HG03039 (cell line): ENCODE measurements around the gene OLFM2.
"Not testable (repeated sequence)": the region's sequence is repeated elsewhere in the genome, so short reads cannot be mapped to it uniquely, and the experiment has no call there.

Source experiments
- ATAC-seq: cut with Tn5 transposase; IDR thresholded peaks from one replicate; pipeline ENCODE4 v1.9.1; 2021; ENCODE audit warnings: mild to moderate bottlenecking, moderate library complexity; ENCODE audit not compliant: unreplicated experiment

OLFM2 gene

DNA sequence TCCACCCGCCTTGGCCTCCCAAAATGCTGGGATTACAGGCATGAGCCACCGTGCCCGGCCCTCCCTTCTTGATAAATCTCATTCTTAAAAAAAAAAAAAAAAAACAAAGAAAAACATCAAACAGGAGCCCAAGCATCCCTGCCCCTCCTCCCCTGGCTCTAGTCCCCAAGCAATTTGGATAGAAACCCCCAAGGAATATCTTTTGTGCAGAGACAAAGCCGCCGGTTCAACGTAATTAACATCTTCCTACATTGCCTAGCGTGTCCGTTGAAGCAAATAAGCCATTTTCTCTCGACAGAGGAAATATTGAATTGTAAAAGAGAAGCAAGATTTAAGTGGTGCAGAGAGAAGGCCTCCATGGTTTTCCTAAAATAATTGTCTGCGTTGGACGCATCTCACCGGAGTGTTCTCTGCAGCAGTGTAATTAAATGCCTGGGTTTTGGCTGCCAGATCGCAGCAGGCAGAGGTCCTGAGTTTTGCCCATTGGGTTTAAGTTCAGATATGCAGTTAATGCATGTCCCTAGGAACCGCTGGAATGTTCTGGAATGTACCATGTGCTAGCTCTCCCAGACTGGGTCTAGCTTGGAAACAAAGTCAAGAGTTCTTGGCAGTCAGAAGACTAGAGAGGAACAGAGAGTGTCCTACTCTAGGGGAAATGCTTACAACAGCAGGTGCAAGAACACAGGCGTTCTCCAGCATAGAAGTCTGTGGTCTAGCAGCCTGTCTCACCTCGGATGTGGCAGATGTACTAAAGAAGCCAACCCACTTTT, 70.4 kb downstream of the OLFM2 start:
- no peak for ATAC-seq

DNA sequence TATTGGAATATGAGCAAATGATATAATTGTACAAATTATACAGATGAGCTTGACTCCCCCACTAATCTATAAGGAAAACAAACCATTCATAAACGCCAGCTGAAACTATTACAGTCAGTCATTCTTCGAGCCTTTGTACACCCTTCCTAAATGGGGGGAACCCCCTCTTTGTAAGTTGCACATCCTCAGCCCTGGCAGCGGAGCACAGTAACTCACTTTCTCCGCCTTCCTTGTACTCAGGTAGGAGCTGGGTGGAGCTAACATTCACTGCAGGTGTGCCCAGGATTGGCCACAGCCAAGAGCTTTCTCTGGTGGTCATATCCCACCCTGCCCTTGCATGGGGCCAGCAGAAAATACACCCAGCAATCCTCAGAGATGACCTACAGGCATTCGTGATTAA, 72.6 kb downstream of the OLFM2 start:
- no peak for ATAC-seq

DNA sequence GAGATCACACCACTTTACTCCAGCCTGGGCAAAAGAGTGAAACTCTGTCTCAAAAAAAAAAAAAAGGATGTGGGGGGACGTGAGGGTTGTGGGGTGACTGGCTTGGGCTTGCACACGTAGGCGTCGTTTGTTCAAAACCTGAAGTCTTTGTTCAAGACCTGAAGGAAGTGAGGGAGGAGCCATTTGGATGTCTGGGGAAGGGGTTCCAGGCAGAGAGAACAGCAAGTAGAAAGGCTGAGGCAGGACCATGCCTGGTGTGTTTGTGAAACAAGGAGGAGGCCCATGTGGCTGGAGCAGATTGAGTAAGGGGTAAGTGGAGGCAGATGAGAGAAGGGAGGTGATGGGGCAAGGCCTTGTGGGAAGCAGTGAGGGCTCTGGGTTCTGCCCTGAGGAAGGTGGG, 73.4 kb downstream of the OLFM2 start:
- ATAC-seq: no peak

DNA sequence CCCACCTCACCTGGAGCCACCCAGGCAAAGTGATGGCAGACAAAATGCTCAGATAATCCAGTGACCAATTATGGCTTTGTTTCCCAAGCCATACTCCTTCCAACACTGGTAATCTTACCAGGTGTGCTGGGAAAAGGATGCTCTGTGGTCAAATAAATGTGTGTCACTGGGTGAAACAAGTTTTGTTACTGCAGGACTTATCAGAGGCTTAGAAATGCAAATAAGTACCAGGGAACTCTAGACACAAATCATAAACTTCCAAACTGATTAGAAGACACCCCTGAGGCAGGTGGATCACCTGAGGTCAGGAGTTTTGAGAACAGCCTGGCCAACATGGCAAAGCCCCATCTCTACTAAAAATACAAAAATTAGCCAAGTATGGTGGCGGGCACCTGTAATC, 74.8 kb downstream of the OLFM2 start:
- no peak for ATAC-seq

DNA sequence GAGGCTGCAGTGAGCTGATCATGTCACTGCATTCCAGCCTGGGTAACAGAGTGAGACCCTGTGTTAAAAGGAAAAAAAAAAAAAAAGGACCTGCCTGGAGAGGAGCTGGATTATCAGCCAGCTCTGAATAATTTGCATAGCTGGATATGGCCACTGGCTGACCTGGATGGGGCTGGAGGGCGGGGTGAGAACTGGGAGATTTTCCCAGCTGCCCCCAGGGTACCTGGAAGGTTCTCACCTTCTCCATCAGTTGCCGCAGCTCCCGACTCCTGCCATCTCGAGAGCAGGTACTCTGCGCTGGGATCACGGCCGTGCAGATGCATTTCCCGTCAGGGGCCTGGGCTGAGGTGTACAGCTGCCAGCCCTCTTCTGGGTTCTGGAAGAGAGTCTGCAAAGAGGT, 75.9 kb downstream of the OLFM2 start:
- ATAC-seq: no peak

DNA sequence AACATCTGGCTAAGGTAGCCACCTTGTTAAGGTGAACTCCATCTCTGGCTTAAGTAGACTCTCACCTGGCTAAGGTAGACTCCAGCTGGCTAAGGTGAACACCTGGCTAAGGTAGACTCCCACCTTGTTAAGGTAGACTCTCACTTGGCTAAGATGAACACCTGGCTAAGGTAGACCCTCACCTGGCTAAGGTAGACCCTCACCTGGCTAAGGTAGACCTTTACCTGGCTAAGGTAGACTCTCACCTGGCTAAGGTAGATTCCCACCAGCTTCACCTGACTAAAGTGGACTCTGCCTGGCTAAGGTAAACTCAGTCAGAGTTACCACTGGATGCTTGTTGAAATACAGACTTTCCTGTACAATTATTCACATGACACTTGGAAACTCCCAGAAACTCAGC, 77.5 kb downstream of the OLFM2 start:
- ATAC-seq: no peak

DNA sequence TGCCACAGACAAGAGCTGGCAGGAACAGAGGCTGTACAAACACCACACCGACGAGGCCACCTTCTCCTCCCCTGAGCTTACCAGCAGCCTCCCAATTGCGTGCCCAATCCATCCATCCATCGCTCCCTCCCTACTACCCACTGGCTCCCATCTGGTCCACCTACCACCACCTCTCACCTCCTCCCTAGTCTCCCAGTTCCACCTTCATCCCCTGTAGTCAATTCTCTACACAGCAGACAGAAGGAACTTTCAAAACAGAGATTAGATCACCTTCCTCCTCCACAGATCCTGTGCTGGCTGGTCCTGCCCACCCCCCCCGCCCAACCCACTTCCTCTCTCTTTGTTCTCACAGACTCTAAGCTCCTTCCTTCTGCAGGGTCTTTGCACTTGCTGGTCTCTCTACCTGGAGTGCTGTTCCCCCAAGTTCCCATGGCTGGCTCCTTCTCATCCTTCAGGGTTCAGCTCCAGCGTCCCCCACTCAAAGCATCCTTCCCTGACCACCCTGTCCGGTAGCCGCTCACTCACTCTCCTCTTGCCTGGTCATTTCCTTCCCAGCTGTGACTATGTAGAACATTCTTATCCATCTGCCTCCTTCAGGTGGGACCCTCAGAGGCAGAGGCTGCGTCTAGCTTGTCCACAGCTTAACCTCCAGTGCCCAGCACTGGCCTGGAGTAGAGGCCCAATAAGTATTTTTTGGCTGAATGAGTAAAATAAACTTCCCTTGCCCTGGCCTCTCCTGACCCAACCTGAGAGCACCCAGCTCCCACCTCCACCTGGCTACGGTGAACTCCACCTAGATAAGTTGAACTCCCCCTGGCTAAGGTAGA, 78.2 kb downstream of the OLFM2 start:
- no peak for ATAC-seq

DNA sequence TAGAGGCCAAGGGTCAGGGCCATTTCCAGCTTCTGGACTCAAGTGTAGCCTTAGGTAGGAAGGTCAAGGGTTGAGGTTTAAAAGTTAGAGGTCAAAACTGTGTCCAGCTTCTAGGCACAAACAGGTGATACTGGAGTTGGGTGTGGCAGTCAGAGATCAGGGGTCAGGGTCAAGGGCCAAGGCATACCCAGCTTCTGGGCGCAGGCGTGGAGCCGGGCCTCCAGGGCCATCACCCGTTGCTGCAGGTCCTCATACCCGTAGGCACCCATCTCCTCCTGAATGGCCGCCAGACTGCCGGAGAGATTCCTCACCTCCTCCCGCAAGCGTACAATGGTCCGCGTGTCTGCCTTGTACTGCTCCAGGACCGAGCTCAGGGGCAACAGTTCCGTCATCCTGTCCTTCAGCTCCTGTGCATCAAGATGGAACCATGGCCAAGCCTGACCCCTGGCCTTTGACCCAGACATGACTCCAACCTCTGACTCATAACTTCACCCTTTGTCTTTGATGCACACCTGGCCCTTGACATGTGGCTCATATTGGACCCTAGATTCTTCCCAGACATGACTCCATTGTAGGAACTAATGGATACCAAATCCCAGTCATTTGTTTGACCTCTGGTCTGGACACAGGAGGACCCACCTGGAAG, 79.1 kb downstream of the OLFM2 start:
- no peak for ATAC-seq

DNA sequence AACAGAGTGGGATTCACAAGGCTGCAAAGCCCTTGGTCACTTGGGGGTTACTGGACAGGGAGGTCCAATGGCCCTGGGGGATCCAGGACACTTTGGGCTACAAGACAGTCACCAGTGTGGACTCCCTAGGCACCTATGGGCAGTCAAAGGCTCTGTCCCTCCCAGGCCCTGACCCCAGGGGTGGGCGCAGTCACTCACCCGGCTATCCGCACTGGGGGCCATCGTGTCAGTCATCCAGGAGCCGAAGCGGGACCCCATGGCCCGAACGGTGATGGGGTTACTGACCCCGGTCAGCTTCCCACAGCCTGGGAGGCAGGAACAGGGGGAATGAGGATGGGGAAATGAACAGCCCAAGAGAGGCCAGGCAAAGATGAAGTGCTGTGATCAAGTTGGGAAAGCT, 79.7 kb downstream of the OLFM2 start:
- ATAC-seq: no peak

DNA sequence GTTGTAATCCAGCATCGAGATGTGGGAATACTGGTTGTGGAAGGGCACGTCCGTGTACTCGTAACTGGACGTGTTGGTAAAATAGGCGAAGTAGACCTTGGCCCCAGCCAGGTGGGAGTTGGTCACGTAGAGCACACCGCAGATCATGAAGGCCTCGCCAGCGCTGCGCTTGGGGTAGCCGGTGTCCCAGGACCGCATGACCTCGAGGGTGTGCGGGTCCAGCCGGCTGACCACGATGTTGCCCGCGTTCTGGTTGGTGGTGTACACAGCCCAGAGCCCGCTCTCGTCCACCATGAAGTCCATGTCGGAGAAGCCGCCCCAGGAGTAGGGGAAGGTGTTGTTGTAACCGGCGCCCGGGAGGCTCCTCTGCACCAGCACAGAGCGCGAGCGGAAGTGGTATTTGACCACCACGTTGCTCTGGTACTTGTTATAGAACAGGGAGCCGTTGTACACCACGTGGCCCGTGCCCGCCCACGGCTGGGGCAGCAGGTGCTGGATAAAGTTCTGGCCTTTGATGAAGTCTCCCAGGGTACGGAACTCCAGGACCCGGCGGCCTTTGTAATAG, 82.0 kb downstream of the OLFM2 start:
- ATAC-seq: no peak

DNA sequence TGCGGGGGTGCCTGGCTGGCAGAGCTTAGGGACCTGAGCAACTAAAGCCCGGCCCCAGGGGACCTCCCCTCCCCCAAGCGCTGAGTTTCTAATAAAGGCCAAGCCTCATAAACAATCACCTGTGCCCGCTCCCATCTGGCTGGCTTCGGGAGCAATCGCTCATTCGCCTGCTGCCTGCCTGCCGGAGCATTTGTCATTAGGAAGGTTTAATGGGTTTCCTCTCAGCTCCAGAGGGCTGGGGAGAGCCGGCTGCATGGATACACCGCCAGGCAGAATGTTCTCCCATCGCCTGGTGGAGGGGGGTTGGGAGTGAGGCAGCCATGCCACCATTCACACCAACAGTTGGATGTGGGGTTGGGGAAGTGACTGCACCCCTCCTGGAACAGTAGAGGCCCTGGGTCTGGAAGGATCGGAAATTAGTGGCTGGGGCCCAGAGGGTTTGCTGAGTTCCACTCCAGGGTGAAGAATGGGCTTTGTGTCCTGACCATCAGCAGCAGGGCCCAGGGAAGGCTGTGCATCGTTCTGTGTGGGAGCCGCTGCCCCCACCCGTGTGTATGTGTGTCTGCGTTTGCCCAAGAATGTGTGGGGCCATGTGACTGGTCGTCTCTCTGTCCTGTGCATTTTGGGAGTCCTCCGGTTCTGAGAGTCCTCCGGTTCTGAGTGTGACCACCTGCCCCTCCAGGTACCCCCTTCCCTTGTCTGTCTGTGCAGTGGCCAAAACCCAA, 85.9 kb downstream of the OLFM2 start:
- no peak for ATAC-seq

DNA sequence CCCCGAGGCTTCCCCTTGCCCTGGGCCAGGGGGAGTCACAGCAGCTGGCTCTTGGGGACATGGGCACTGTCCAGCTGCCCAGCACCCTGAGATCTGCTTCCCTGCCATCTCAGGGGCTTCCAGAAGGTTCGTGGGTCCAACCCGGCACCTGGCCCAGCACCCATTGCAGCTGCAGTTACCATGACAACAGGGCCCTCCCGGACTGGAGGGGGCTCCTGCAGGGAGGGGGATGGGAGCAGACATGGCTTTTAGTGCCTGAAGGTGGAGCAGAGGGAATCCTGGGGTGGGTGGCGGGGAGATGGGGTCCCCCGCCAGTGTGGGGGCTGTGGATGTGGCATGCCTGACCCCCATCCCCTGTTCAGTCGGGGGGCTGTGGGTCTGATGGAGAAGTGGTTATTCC, 86.5 kb downstream of the OLFM2 start:
- ATAC-seq: no peak

DNA sequence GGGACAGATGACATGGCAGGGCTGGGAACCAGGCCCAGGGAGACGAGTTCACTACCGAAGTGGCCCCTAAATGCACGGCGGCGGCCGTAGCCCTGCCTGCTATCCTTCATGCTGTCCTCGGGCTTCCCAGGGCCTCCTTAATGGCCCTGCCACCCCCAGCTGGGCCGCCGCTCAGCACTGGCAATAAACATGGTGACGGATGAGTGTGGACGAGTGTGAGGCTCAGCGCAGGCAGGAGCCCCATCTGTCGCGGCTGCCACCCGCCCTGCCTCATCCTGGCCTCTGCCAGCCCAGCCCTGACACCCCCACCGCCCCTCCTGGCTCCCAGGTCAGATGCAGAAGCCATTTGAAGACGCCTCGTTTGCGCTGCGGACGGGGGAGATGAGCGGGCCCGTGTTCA, 87.6 kb downstream of the OLFM2 start:
- ATAC-seq: no peak

DNA sequence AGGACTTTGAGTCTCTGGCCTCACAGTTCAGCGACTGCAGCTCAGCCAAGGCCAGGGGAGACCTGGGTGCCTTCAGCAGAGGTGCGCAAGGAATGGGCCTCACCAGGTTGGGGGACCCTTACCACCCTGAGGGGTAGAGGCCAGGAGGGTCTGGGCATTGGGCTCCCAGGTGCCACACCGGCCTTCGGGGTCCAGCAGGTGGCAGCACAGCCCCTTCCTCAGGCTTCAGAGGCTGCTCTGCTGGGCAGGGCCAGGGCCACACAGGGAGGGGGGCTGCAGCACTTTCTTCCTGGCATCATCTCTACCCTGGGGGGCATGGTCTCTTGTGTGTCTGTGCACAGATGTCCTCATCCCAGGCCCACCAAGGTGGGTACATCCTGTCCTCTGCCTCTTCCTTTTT, 88.3 kb downstream of the OLFM2 start:
- ATAC-seq: no peak

DNA sequence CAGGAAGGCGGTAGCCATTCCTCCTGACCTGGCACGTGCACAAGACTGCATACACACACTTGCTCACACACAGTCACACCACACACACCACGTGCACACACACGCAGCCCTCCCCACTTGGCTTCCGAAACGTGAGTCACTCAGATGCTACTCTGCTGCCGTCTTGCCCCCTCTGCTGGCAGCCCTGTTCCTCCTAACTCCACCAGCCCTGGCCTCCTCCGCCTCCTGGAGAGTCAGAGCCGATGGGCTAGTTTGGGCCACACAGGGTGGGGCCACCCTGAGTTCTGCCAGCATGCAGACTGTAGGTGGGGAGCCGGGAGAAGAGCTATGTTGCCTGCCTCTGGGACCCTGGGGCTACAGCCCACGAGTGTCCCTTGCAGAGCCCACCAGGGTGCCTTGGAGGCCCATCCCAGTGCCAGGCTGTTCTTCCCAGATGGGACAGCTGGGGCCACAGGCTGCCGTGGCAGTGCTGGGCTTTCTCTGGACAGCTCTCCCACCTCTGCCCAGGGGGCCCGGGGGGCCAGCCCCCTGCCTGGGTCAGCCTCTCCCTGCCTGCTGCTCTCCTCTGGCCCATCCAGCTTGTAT, 89.1 kb downstream of the OLFM2 start:
- ATAC-seq: no peak

DNA sequence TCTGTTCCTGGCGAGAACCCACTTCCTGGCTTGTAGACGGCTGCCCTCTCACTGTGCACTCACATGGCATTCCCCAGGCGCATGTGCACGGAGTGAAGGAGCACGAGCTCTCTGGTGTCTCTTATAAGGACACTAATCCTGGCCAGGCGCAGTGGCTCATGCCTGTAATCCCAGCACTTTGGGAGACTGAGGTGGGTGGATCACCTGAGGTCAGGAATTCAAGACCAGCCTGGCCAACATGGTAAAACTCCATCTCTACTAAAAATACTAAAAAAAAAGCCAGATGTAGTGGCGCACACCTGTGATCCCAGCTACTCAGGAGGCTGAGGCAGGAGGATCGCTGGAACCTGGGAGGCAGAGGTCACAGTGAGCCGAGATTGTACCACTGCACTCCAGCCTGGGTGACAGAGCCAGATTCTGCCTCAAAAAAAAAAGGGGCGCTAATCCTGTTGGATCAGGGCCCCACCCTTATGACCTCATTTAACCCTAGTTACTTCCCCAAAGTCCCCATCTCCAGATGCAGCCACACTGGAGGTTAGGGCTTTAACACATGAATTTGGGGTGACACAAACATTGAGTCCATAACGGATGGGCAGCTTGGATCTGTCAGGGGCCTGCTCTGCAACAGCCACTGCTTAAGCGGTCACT, 92.6 kb downstream of the OLFM2 start:
- ATAC-seq: not testable (repeated sequence)

DNA sequence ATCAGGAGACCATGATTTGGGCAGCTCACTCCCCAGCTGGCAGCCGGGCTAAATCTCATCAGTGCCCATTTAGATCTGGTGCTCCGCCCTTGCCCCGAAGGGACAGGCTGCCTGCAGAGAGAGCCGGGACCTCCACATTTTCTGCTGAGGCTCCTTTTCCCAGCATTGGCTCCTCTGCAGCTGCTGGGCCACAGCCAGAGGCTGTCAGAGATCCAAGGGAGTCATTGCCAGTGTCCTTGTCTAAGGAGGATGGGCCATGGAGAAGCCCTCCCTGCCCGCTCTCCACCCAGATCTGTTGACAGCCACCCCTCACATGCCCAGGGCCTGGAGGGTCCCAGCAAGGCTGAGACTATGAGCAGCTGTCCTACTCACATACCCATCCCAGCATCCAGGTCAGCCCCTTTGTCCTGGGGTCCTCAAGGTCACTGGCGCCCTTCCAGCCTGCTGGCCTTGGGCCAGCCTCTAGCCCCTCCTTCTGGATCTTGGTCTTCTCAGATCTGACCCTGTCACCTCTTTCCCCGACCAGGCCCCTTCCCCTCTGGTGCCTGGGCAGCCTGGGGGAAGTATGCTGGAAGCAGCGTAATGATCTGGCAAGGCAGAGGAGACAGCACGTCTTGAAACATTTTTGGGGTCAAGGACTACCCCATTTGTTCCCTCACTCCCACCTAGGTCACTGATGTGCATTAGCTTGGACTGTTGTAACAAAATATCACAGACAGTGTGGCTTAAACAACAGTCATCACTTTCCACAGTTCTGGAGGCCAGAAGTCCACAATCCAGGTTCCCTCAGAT, 93.3 kb downstream of the OLFM2 start:
- no peak for ATAC-seq

DNA sequence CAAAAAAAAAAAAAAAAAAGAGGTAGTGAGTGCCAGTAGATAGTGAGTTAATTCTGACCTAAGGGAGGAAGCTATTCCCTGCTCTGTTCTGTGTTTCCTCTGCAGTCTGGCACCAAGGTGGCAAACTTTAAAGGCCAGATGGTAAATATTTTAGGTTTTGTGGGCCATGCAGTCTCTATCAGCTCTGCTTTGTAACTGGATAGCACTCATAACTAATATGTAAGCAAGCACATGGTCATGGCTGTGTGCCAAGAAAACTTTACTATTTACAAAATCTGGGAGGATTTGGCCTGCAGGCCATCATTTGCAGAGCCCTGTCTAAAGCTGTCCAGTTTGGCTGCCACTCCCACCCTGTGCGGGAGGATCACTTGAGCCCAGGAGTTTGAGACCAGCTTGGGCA, 96.9 kb downstream of the OLFM2 start:
- ATAC-seq: no peak

DNA sequence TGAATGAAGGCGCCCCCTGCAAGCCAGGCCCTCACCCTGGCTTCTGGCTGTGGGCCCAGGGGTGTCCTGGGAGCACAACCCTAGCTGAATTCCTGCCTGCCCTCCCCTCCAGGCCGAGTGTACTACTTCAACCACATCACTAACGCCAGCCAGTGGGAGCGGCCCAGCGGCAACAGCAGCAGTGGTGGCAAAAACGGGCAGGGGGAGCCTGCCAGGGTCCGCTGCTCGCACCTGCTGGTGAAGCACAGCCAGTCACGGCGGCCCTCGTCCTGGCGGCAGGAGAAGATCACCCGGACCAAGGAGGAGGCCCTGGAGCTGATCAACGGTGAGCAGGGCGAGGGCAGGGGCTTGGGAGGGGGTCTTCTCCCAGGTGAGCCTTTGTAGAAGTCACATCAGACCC, 98.0 kb downstream of the OLFM2 start:
- ATAC-seq: no peak
